ENCODE results near the gene FOXC1. TPM values are rescaled to one million over a fixed set of nuclear protein-coding genes. Genes with fewer than 3 reads are reported as not detected.

The FOXC1 gene
- total RNA-seq, 1 donor from 2014 or later, result 84.4 TPM

GRCh38 chr6:1610497-1611321 lies 994 bp downstream of the FOXC1 start:
- Mint-ChIP-seq H3K36me3 (ENCODE audit: low read depth) (peaks cover 22% of the 10 kb centered on the region), H3K4me3 (ENCODE audit: unreplicated experiment) (peak overlapping the region; percentile 92), H3K27me3 (ENCODE audit: low read depth) (peaks cover 1% of the 10 kb centered on the region), H3K27ac (ENCODE audit: unreplicated experiment) (peak overlapping the region; percentile 97), H3K4me1 (ENCODE audit: low read depth) (peaks cover 32% of the 10 kb centered on the region), H3K9me3 (ENCODE audit: low read depth) (no peaks in the 10 kb centered on the region)
- TF ChIP-seq CTCF (IDR thresholded peaks at IDR 0.05), result no peak
- DNase-seq (ENCODE audit: low spot score), result no peak

- Mint-ChIP-seq H3K36me3 (ENCODE audit: low read depth) (peaks cover 25% of the 10 kb centered on the region), H3K4me3 (ENCODE audit: unreplicated experiment) (no peak overlapping the region), H3K9me3 (ENCODE audit: low read depth) (no peaks in the 10 kb centered on the region), H3K4me1 (ENCODE audit: low read depth) (peaks cover 32% of the 10 kb centered on the region), H3K27ac (ENCODE audit: unreplicated experiment) (no peak overlapping the region), H3K27me3 (ENCODE audit: low read depth) (no peaks in the 10 kb centered on the region)
- TF ChIP-seq CTCF (IDR thresholded peaks at IDR 0.05), result peak; percentile 37
- no peak for DNase-seq (ENCODE audit: low spot score)
These were observed 1.5 kb downstream of the FOXC1 start for GRCh38 chr6:1611322-1611571.

GRCh38 chr6:1611572-1612298 lies 2.0 kb downstream of the FOXC1 start:
- H3K27me3 Mint-ChIP-seq (ENCODE audit: low read depth), result no peaks in the 10 kb centered on the region
- H3K27ac Mint-ChIP-seq (ENCODE audit: unreplicated experiment), result peak overlapping the region; percentile 97
- H3K4me1 Mint-ChIP-seq (ENCODE audit: low read depth), result peaks cover 32% of the 10 kb centered on the region
- H3K9me3 Mint-ChIP-seq (ENCODE audit: low read depth), result no peaks in the 10 kb centered on the region
- no peak for TF ChIP-seq CTCF (IDR thresholded peaks at IDR 0.05)
- peak overlapping the region; percentile 92 for H3K4me3 Mint-ChIP-seq (ENCODE audit: unreplicated experiment)
- peaks cover 25% of the 10 kb centered on the region for H3K36me3 Mint-ChIP-seq (ENCODE audit: low read depth)
- DNase-seq (ENCODE audit: low spot score), result no peak

GRCh38 chr6:1612299-1612973 lies 2.7 kb downstream of the FOXC1 start:
- Mint-ChIP-seq H3K36me3 (ENCODE audit: low read depth) (peaks cover 25% of the 10 kb centered on the region), H3K27me3 (ENCODE audit: low read depth) (no peaks in the 10 kb centered on the region), H3K4me3 (ENCODE audit: unreplicated experiment) (peak overlapping the region; percentile 92), H3K9me3 (ENCODE audit: low read depth) (no peaks in the 10 kb centered on the region), H3K4me1 (ENCODE audit: low read depth) (peaks cover 32% of the 10 kb centered on the region), H3K27ac (ENCODE audit: unreplicated experiment) (peak overlapping the region; percentile 97)
- no peak for TF ChIP-seq CTCF (IDR thresholded peaks at IDR 0.05)
- DNase-seq (ENCODE audit: low spot score), result no peak

GRCh38 chr6:1612974-1613306 lies 3.2 kb downstream of the FOXC1 start:
- Mint-ChIP-seq H3K4me3 (ENCODE audit: unreplicated experiment) (peak overlapping the region; percentile 92), H3K9me3 (ENCODE audit: low read depth) (no peaks in the 10 kb centered on the region), H3K27me3 (ENCODE audit: low read depth) (no peaks in the 10 kb centered on the region), H3K27ac (ENCODE audit: unreplicated experiment) (peak overlapping the region; percentile 97), H3K4me1 (ENCODE audit: low read depth) (peaks cover 33% of the 10 kb centered on the region), H3K36me3 (ENCODE audit: low read depth) (peaks cover 29% of the 10 kb centered on the region)
- no peak for DNase-seq (ENCODE audit: low spot score)
- peak; percentile 13 for TF ChIP-seq CTCF (IDR thresholded peaks at IDR 0.05)
